HG02938 (cell line): ENCODE measurements around the gene SRRM5.
"Not testable (repeated sequence)": the region's sequence is repeated elsewhere in the genome, so short reads cannot be mapped to it uniquely, and the experiment has no call there.

Source experiments
- ATAC-seq: cut with Tn5 transposase; IDR thresholded peaks from one replicate; pipeline ENCODE4 v1.9.1; 2021; ENCODE audit warnings: mild to moderate bottlenecking, moderate library complexity; ENCODE audit not compliant: unreplicated experiment

The SRRM5 gene

GRCh38 chr19:43589678-43590077 lies 22.2 kb upstream of the SRRM5 start:
- ATAC-seq, result no peak

GRCh38 chr19:43591904-43592772 lies 19.8 kb upstream of the SRRM5 start:
- ATAC-seq, result no peak

- ATAC-seq, result no peak
Measured at GRCh38 chr19:43592800-43593350, 19.0 kb upstream of the SRRM5 start.

DNA sequence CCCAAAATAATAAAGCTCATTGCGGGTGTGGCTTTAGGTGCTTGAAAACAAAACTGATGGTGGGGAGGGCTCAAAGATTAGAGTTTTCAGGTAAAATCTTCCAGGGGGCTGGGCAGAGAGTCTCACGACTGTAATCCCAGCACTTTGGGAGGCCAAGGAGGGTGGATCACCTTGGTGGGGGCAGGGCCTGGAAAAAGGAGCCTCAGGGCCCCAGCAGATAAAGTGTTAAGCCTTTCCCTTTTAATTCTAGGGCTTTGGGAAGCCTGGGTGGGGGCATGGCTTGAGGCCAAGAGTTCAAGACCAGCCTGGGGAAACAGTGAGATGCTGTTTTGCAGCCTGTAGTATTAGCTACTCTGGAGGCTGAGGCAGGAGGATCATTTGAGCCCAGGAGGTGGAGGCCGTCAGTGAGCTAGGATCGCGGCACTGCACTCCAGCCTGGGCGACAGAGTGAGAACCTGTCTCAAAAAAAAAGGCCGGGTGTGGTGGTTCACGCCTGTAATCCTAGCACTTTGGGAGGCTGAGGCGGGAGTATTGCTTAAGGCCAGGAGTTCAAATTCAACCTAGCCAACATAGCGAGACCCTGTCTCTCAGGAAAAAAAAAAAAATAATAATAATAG lies 17.7 kb upstream of the SRRM5 start:
- ATAC-seq, result no peak

- no peak for ATAC-seq
Measured at GRCh38 chr19:43594710-43595604, 16.9 kb upstream of the SRRM5 start.

DNA sequence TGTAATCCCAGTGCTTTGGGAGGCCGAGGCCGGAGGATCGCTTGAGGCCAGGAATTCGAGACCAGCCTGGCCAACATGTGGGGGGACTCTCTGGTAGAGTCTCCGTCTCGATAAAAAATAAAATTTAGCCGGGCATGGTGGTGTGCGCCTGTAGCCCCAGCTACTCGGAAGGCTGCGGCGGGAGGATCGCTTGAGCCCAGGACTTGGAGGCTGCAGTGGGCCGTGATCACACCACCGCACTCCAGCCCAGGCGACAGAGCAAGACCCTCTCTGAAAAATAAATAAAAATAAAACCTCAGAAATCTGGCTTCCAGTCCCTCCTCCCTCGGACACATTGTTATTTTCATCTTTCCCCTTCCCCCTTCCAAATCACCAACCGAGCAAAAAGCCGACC lies 16.3 kb upstream of the SRRM5 start:
- ATAC-seq, result peak; percentile 10

DNA sequence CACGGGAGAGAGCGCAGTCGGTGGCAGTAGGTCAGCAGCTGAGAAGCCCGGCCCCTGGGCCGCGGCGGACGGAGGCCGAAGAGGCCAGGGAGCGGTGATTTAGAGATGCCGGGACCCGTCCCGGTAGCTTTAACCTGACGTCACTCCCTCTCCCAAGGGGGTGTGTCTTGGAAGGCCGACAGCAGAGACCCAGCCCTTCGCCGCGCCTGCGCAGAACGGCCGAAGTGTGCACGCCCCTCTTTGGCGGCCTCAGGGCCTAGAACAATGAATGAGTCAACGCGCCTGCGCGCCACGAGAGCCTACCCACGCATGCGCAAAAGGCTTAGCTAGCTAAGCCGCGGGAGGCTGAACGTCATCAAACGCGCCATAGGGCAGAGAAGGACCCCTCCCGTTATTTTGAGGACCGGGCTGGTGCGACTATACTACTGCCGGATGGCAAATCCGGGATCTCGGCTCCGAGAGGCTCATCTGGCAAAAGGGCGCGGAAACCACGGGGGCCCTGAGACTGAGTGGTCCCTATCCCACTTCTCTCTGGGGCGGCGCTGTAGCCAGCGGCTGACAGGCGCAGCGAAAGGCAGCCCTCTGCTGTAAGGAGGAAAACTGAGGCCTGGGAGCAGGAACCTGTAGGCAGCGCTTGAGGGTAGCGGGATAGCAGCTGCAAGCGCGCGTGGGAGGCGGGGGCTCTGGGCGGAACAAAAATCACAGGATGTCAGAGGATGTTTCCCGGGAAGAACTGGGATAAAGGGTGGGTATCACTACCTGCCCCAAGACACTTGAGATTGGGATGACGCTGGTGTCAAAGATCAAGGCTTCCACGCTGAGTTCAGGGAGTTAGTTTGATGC lies 15.7 kb upstream of the SRRM5 start, which contains the start of the genes IRGQ and ZNF576:
Gene IRGQ, minus strand, starts transcription at position 136 of the 843 bp plus-strand sequence. CDS start 796 bp downstream, outside the sequence.
Gene ZNF576, plus strand, starts transcription at position 597 of the 843 bp plus-strand sequence. CDS start 514 bp downstream, outside the sequence.
- ATAC-seq, result peak; percentile 84

DNA sequence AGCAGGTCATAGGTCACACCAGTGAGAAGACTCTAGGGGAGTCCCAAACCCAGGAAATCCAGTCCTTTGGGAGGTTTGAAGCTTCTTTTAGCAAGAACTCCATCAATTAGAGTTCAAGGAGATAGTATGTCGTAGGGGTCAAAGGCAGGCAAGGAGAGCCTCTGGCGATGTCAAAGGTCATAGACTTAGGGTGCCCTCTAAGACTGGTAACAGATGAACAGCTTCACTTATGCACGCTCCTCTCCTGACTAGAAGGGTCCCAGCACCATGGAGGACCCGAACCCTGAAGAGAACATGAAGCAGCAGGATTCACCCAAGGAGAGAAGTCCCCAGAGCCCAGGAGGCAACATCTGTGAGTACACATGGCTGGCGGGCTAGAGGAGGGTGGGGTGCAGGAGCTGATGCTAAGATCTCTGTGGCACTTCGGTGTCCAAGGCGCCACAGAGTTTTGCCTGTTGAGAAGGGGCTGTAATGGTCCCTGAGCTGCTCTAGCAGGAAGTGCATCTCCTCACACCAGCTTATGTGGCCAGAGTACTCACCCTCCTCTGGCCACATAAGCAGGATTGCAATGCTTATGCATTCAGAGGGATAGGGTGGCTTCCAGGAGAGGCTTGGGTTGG lies 14.9 kb upstream of the SRRM5 start:
- no peak for ATAC-seq

DNA sequence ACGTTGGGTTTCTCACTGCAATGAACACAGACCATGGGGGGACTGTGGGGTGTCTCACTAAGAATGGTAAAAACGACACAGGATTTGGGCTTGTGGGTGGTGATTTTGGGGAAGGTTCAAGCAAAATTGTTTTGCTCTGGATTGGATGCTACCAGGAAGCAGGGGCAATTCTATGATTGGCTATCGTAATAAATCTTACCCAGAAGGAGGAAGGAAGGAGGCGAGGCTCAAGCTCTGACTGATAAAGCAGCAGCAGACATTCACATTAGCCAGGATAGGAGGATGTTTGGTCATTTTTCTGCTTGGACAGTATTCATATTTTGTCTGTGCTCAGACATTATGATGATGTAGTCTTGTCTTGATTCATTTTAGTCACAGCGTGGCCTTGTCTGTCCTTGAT lies 14.0 kb upstream of the SRRM5 start:
- ATAC-seq, result no peak

- no peak for ATAC-seq
Measured at GRCh38 chr19:43598445-43599240, 13.2 kb upstream of the SRRM5 start.

DNA sequence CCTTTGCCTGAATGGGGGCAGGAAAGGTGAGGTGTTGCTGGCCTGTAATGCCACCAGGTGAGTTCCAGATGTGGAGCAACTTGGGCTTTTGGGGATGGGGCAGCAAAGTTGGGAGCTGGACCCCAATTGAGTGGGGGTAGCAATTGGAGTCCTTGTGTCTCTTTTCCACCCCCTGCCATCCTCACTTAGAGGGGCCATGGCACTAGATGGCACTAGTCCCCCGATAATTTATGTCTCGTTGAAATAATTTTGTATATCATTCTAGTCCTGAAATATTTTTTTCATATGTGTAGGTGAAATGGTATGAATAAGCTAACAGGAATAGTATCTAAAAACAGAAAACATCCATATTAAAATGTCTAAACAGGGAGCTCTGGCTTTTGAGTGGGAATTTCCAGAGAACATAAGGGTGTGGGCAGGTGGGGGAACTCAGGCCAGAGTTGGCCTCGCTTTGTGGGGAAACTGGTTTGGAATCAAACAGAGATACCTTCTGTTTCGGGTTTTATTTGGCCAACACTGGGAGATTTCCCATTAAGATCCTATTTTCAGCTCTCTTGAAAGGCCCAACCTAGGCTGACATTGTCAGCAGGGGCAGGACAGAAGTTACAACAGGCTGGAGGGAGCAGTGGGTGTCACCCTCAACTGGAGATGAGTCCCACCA lies 12.1 kb upstream of the SRRM5 start:
- no peak for ATAC-seq

DNA sequence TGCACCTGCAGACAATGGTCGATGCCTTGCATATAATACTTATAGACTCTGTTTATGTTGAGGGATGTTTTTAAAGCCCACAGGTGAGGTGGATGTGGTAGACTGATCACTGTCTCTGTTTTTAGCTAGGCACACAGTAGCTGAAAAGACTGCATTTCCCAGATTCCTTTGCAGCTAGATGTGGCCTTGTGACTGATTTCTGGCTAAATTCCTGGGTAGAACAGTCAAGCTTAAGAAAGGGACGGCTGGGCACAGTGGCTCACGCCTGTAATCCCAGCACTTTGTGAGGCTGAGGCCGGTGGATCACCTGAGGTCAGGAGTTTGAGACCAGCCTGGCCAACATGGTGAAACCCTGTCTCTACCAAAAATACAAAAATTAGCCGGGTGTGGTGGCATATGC lies 11.6 kb upstream of the SRRM5 start:
- ATAC-seq, result not testable (repeated sequence)

DNA sequence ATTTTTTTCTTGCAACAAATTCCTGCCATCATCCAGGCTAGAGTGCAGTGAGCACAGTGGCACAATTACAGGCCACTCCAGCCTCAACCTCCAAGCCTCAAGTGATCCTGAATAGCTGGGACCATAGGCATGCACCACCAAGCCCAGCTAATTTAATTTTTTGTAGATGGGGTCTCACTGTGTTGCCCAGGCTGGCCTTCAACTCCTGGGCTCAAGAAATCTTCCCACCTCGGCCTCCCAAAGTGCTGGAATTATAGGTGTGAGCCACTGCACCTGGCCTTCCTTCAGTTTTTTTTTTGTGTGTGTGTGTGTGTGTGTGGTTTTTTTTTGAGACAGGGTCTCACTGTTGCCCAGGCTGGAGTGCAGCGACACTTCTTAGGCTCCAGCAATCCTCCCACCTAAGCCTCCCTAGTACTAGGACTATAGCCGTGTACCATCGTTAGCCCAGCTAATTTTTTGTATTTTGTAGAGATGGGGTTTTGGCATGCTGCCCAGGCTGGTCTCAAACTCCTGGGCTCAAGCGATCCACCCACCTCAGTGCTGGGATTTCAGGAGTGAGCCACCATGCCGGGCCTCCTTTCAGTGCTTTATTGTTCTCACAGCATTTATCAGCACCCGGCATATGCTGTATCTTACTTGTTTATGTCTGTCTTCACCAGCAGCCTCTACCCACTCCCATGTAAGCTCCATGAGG lies 5.9 kb upstream of the SRRM5 start:
- no peak for ATAC-seq

DNA sequence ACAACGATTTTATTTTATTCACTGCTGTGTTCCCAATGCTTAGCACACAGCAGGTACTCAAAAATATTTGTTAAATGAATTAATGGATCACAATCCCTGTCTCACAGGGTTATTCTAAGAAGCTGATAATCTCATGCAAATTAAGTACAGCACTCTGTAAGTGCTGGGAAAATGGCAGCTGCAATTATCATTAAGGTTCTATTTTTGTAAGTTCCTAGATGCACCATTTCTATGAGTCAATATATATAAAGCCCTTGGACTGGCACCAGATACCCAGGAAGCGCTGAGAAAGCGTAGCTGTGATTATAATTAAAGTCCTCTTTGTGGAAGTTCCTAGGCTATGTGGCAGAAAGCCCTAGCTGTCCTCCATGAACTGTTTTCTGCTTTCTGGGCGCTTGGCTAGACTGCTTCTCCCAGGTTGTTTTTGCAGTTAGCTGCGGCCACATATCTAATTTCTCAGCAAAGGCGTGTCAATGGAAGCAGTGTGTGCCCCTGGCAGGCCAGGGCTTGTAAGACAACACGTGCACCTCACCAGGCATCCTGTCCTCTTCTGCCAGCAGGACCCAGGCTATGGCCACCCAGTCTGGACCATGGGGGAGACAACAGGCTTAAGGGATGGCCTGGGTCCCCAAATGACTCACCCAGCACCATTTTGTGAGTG lies 5.2 kb upstream of the SRRM5 start:
- ATAC-seq, result no peak

GRCh38 chr19:43607238-43608205 lies 4.4 kb upstream of the SRRM5 start:
- no peak for ATAC-seq

- ATAC-seq, result no peak
Measured at GRCh38 chr19:43609872-43610271, 2.0 kb upstream of the SRRM5 start.
